HepG2 (cell line): ENCODE measurements around the gene PDCL3. TPM values are rescaled to one million over a fixed set of nuclear protein-coding genes. Genes with fewer than 3 reads are reported as not detected.

Experiments
- CCDC6 ChIP-seq: sonication (generic); formaldehyde crosslinking; IDR thresholded peaks from 2 replicates; pipeline ENCODE4 v1.8.1; 2022; ENCODE audit warnings: mild to moderate bottlenecking, missing genetic modification reagents, moderate library complexity
- DNMT1 ChIP-seq: sonication (generic); formaldehyde crosslinking; IDR thresholded peaks from 2 replicates; pipeline ENCODE4 v1.5.1; 2020; ENCODE audit warnings: mild to moderate bottlenecking, missing genetic modification reagents
- EZH2 ChIP-seq: conservative IDR thresholded peaks from 2 replicates; pipeline ENCODE4 v1.6.1; 2012; ENCODE audit warnings: mild to moderate bottlenecking, low read depth, low read length, moderate library complexity
- JUND ChIP-seq: sonication (generic); formaldehyde crosslinking; IDR thresholded peaks from 2 replicates; pipeline ENCODE4 v1.8.0; 2022; ENCODE audit warnings: mild to moderate bottlenecking, missing genetic modification reagents
- KAT8 ChIP-seq: IDR thresholded peaks from 2 replicates; pipeline ENCODE4 v1.6.1; 2016; ENCODE audit warnings: missing genetic modification reagents, missing compliant biosample characterization
- NR2F1 ChIP-seq, 2 experiments: fragments of 450-650 bp in 1 of 2; formaldehyde crosslinking in 1 of 2; IDR thresholded peaks; 2 replicates each; pipeline versions ENCODE4 v1.5.0 to v1.6.1; 2016 to 2020; ENCODE audit warnings: mild to moderate bottlenecking in 1 of 2, missing compliant biosample characterization in 1 of 2, missing genetic modification reagents in 1 of 2, moderate library complexity in 1 of 2
- SMAD1 ChIP-seq: sonication (generic); formaldehyde crosslinking; IDR thresholded peaks from 2 replicates; pipeline ENCODE4 v1.4.0; 2020; ENCODE audit warnings: missing genetic modification reagents, low read depth, mild to moderate bottlenecking, borderline replicate concordance
- SRF ChIP-seq: IDR thresholded peaks from 2 replicates; pipeline ENCODE4 v1.6.1; 2011; ENCODE audit warnings: mild to moderate bottlenecking, low read depth, low read length, moderate library complexity
- SUZ12 ChIP-seq: fragments of 150-350 bp; IDR thresholded peaks from 2 replicates; pipeline ENCODE4 v1.6.1; 2014; ENCODE audit warnings: low read depth, low read length
- TBL1XR1 ChIP-seq: fragments of 150-350 bp; IDR thresholded peaks from 2 replicates; pipeline ENCODE4 v1.6.1; 2014; ENCODE audit warnings: borderline replicate concordance, low read length; ENCODE audit not compliant: partially characterized antibody
- THAP11 ChIP-seq: IDR thresholded peaks from 2 replicates; pipeline ENCODE4 v1.6.1; 2016; ENCODE audit warnings: missing biosample characterization, missing genetic modification reagents
- XBP1 ChIP-seq: sonication (generic); formaldehyde crosslinking; IDR thresholded peaks from 2 replicates; pipeline ENCODE4 v1.5.0; 2020; ENCODE audit warnings: missing genetic modification reagents
- ZFP82 ChIP-seq: sonication (generic); formaldehyde crosslinking; IDR thresholded peaks from 2 replicates; pipeline ENCODE4 v1.5.1; 2020; ENCODE audit warnings: mild to moderate bottlenecking, missing genetic modification reagents, borderline replicate concordance
- polyA plus RNA-seq, 8 experiments: library from polyadenylated mRNA; depleted of rRNA in 3 of 8; stranded (reverse) in 7 of 8; unstranded in 1 of 8; fragments of >200 nt; fragmentation: Illumina TruSeq in 4 of 8; extraction: Trizol in 4 of 8; gene quantifications; 2 replicates each; pipeline versions ENCODE4 v1.2.1 to v1.2.3, GENCODE V29; 2011 to 2016; ENCODE audit warnings: low read depth in 4 of 8, missing spikeins in 1 of 8, mixed read lengths in 1 of 8; ENCODE audit not compliant: insufficient read depth in 1 of 8
- total RNA-seq, 5 experiments: library from RNA; depleted of rRNA; stranded (reverse); fragments of >200 nt; fragmentation: Illumina TruSeq; extraction: Trizol; gene quantifications; 2 replicates each; pipeline ENCODE4 v1.2.3, GENCODE V29; 2016; ENCODE audit warnings: low read depth in 1 of 5
- TF ChIP-seq, protein P1 (sequence below): sonication (generic); formaldehyde crosslinking; IDR thresholded peaks from 2 replicates; pipeline ENCODE4 v1.4.0; 2020; ENCODE audit warnings: missing genetic modification reagents
- TF ChIP-seq, protein P2 (sequence below): sonication (generic); formaldehyde crosslinking; IDR thresholded peaks from 2 replicates; pipeline ENCODE4 v1.4.0; 2020; ENCODE audit warnings: missing genetic modification reagents
- TF ChIP-seq, protein P3 (sequence below): IDR thresholded peaks from 2 replicates; pipeline ENCODE4 v1.6.1; 2016; ENCODE audit warnings: low read depth, missing genetic modification reagents, missing compliant biosample characterization
- TF ChIP-seq, protein P4 (sequence below), 2 experiments: IDR thresholded peaks; 2 replicates each; pipeline ENCODE4 v1.6.1; 2011 to 2012; ENCODE audit warnings: low read length in 2 of 2, borderline replicate concordance in 1 of 2, low read depth in 1 of 2, mild to moderate bottlenecking in 1 of 2, moderate library complexity in 1 of 2

PDCL3 gene
- total and polyA plus RNA-seq, 2 of the 13 experiments (the other 11 are each of a cell fraction or from before 2014, with no cell fraction given): 14.4 to 24.4 TPM

DNA sequence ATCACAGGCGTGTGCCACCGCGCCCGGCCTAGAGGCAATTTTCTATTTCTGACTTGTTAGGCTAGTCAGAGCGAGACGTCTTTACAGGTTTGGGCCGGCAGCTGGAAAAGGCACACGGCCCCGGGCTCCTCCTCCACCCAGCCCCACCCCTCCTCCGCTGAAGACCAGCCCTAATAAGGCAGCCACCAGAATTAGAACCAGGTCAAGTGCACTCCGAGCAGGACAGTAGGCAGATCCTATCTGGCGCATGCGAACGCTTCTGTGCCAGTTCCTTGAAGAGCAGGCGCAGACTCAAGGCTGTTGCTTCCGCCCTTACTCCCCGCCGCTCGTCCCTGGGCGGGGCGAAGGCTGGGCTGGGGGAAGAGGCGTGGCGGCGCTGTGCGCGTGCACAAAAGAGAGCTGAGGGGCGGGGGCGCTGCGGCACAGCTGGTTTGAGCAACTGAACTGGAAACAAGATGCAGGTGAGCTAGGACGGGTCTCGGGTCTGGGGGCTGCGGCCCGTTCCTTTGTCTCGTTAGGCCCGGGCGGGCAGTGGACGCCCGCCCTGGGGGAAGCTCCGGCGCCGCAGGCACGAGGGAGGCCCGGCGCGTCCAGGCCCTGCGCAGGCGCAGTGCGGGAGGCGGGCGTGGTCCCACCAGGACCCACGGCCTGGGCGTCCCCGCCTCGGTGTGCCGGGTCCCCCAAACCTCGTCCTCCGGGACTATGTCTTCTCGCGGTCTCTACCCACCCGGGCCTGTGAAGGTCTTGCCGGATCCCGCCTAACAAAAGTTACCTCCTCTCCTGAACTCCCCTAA, at the start of gene PDCL3 (continued):
- TF ChIP-seq, protein P1, sequence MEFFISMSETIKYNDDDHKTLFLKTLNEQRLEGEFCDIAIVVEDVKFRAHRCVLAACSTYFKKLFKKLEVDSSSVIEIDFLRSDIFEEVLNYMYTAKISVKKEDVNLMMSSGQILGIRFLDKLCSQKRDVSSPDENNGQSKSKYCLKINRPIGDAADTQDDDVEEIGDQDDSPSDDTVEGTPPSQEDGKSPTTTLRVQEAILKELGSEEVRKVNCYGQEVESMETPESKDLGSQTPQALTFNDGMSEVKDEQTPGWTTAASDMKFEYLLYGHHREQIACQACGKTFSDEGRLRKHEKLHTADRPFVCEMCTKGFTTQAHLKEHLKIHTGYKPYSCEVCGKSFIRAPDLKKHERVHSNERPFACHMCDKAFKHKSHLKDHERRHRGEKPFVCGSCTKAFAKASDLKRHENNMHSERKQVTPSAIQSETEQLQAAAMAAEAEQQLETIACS: peak; percentile 98
- TF ChIP-seq, protein P2, sequence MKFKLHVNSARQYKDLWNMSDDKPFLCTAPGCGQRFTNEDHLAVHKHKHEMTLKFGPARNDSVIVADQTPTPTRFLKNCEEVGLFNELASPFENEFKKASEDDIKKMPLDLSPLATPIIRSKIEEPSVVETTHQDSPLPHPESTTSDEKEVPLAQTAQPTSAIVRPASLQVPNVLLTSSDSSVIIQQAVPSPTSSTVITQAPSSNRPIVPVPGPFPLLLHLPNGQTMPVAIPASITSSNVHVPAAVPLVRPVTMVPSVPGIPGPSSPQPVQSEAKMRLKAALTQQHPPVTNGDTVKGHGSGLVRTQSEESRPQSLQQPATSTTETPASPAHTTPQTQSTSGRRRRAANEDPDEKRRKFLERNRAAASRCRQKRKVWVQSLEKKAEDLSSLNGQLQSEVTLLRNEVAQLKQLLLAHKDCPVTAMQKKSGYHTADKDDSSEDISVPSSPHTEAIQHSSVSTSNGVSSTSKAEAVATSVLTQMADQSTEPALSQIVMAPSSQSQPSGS: no peak
- TF ChIP-seq KAT8 (CRISPR knock-in tag) (peak; percentile 77), THAP11 (CRISPR knock-in tag) (peak; percentile 83), SMAD1 (peak; percentile 69; the same call in 1 of the 2 replicates), TBL1XR1 (peak; percentile 52), NR2F1 (CRISPR knock-in tag; IDR thresholded peaks at IDR 0.05) (no peak), SRF (peak; percentile 97), CCDC6 (peak; percentile 90), ZFP82 (CRISPR knock-in tag) (peak; percentile 96; the same call in 1 of the 2 replicates), SUZ12 (no peak), XBP1 (CRISPR knock-in tag) (no peak), EZH2 (no peak), DNMT1 (CRISPR knock-in tag) (no peak), JUND (CRISPR knock-in tag) (no peak)
- TF ChIP-seq, protein P3, sequence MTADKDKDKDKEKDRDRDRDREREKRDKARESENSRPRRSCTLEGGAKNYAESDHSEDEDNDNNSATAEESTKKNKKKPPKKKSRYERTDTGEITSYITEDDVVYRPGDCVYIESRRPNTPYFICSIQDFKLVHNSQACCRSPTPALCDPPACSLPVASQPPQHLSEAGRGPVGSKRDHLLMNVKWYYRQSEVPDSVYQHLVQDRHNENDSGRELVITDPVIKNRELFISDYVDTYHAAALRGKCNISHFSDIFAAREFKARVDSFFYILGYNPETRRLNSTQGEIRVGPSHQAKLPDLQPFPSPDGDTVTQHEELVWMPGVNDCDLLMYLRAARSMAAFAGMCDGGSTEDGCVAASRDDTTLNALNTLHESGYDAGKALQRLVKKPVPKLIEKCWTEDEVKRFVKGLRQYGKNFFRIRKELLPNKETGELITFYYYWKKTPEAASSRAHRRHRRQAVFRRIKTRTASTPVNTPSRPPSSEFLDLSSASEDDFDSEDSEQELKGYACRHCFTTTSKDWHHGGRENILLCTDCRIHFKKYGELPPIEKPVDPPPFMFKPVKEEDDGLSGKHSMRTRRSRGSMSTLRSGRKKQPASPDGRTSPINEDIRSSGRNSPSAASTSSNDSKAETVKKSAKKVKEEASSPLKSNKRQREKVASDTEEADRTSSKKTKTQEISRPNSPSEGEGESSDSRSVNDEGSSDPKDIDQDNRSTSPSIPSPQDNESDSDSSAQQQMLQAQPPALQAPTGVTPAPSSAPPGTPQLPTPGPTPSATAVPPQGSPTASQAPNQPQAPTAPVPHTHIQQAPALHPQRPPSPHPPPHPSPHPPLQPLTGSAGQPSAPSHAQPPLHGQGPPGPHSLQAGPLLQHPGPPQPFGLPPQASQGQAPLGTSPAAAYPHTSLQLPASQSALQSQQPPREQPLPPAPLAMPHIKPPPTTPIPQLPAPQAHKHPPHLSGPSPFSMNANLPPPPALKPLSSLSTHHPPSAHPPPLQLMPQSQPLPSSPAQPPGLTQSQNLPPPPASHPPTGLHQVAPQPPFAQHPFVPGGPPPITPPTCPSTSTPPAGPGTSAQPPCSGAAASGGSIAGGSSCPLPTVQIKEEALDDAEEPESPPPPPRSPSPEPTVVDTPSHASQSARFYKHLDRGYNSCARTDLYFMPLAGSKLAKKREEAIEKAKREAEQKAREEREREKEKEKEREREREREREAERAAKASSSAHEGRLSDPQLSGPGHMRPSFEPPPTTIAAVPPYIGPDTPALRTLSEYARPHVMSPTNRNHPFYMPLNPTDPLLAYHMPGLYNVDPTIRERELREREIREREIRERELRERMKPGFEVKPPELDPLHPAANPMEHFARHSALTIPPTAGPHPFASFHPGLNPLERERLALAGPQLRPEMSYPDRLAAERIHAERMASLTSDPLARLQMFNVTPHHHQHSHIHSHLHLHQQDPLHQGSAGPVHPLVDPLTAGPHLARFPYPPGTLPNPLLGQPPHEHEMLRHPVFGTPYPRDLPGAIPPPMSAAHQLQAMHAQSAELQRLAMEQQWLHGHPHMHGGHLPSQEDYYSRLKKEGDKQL (CRISPR knock-in tag): no peak
- TF ChIP-seq, protein P4, sequence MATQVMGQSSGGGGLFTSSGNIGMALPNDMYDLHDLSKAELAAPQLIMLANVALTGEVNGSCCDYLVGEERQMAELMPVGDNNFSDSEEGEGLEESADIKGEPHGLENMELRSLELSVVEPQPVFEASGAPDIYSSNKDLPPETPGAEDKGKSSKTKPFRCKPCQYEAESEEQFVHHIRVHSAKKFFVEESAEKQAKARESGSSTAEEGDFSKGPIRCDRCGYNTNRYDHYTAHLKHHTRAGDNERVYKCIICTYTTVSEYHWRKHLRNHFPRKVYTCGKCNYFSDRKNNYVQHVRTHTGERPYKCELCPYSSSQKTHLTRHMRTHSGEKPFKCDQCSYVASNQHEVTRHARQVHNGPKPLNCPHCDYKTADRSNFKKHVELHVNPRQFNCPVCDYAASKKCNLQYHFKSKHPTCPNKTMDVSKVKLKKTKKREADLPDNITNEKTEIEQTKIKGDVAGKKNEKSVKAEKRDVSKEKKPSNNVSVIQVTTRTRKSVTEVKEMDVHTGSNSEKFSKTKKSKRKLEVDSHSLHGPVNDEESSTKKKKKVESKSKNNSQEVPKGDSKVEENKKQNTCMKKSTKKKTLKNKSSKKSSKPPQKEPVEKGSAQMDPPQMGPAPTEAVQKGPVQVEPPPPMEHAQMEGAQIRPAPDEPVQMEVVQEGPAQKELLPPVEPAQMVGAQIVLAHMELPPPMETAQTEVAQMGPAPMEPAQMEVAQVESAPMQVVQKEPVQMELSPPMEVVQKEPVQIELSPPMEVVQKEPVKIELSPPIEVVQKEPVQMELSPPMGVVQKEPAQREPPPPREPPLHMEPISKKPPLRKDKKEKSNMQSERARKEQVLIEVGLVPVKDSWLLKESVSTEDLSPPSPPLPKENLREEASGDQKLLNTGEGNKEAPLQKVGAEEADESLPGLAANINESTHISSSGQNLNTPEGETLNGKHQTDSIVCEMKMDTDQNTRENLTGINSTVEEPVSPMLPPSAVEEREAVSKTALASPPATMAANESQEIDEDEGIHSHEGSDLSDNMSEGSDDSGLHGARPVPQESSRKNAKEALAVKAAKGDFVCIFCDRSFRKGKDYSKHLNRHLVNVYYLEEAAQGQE (IDR thresholded peaks at IDR 0.05; ENCODE audit: borderline replicate concordance in 1 of 2, low read depth in 1 of 2, low read length in 2 of 2): no peak
